ENCODE measurements around the gene LRMDA.

LRMDA gene

DNA sequence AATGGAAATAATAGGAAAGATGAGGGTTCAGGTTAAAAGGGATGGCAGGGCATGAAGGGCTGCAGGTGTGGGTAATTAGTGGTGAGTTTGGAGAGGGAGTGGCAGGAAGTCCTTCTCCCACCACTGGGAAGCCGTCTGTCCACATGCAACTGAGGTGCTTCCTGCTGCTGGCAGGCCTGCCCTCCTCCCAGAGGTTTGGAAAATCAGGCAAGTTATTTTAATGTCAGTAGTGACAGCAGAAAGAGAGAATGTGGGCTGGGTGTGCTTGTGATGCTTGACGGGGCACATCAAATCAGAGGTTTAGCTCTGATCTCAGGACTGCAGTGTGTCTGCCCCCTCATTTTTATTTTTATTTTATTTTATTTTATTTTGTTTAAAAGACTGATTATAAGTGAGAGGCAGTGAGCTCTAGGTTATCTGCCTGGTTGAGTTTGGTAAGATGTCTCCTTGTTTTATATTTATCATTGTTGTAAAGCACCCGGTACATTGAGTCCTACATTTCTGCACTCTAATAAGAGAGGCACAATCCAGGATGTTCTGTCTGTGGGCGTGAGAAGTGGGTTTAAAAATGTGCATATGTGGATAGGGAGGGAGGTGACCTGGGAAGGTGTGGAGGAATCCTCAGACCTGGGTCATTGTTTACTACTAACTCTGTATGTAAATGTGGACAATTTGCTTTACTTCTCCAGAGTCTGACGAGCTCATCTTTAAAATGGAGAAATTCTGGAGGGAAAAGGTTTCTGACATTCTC is 504.4 kb downstream of the LRMDA start:
- H3K4me3 ChIP-seq (ENCODE audit: low read depth, low read length): no peak overlapping the region

DNA sequence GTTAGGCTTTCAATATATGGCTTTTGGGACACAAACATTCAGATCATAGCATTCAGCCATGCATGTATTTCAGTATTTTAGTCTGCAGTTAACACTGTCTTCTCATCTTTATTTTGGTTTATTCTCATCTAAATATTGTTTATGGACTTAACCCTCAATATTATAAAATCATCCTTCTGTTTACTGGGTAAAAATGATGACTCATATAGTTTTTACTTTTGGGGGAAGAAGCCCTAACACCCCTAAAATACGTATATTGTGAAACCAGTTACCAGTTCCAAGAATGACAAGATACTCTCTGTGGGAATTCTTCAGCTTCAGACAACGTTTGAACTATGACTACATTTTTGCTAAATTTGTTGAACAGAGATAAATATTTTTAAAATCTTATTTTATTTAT is 505.4 kb downstream of the LRMDA start:
- H3K4me3 ChIP-seq (ENCODE audit: low read depth, low read length): no peak overlapping the region

DNA sequence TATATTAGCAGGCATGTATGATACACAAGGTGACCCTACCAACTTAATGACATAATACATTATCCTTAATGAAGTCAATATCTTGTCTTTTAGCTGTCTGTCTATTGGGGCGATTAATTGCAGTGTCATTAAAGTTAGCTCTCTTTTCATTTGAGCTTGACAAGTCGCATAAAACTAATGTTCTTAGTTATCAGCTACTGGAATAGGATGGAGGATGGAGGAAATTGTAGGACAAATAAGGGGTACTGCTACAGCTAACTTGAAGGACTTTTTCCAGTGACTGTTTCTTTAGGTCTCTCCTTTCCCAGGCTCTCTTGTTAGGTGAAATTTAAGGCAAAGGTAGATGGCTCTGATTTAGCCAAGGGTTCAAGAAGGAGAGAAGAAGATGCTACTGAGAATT is 506.4 kb downstream of the LRMDA start:
- H3K4me3 ChIP-seq (ENCODE audit: low read depth, low read length): no peak overlapping the region

DNA sequence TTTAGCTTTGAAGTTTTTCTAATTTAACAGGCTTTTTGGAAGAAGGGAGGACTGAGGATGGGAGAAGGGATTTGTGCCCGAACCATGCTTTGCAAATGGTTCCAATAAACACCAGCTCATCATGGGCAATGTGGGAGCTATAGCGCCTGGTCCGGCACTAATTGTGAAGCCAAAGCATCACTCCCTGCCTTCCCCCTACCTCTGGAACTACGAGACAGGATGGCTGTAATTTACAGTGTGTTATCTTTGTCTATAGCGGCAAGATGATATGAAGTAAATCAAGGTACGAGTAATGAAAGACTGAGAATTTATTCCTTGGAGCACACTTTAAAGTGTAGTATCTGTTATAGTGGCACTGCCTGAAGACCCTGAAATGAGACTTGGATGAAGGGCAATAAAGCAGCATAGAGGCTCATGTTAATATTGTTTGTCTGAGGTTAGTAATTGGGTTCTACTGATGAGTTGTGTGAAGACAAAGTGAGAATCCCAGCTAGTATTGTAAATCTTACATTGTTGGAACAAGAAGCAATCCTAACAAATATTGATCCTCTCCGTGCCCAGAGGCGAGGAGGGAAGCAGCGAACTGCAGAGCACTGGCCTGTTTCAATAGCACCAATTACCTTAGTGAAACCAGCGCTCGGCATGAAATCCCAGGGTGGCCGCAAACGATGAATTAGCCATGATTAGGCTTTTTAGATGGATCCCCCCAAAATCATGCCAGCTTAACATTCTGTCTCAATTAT is 507.1 kb downstream of the LRMDA start:
- H3K4me3 ChIP-seq (ENCODE audit: low read depth, low read length): no peak overlapping the region

DNA sequence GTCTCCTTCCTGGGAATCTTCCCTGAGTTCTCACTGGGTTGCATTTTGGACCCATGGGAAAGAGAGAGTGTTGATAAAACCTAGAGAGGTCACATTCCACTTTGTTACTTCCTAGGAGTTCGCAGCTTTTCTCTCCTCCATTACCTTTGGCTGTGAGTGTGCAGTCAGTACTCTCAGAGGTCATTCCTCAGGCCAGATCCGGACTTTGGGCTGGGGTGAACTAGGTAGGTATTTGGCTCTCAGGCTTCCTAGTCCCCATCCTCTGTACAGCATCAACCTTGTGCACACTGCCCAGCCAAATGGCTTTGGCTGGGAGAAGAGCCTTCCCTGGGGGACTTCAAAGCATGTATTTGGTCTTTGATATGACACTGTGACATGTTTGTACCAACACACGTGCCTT is 508.1 kb downstream of the LRMDA start:
- H3K4me3 ChIP-seq (ENCODE audit: low read depth, low read length): no peak overlapping the region

GRCh38 chr10:75940742-75941141 is 509.3 kb downstream of the LRMDA start:
- no peak overlapping the region for H3K4me3 ChIP-seq (ENCODE audit: low read depth, low read length)

GRCh38 chr10:75941223-75941801 is 509.9 kb downstream of the LRMDA start:
- no peak overlapping the region for H3K4me3 ChIP-seq (ENCODE audit: low read depth, low read length)

- no peak overlapping the region for H3K4me3 ChIP-seq (ENCODE audit: low read depth, low read length)
Observed at GRCh38 chr10:75944061-75944460, 512.6 kb downstream of the LRMDA start.

DNA sequence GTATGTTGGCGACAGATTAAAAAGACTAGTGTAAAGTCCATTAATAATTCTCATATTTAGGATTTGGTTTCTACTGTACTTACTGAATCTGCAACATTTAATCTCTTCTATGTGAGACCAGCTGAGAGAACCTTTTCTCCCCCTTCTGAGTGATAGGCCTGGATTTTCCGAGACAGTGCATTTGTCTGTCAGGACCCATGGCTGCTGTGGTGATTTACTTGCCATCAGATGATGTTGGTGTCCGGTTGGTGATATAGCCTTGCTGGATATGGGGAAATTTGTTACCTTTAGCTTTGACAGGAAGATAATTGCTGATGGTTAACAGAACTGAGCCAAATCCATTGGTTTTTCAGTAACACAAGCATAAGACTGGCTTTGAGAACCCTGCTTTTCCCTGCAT is 517.2 kb downstream of the LRMDA start:
- no peak overlapping the region for H3K4me3 ChIP-seq (ENCODE audit: low read depth, low read length)

DNA sequence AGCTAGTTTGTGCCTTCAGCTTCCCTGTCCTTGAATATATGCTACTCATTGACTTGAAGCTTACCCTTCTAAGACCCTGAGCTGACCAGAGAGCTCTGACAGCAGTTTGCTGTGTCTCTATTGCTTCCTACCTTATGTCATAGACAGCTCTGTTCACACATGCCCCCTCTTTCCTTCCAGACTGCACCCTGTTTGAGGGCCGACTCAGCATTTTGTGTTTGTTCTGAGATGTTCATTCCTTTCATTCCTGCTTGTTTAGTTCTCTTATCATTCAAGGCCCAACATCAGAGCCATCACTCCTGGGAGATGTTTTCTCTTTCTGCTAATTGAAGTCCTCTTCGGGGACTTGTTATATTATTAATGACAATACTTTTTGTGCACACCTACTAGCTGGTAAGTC is 518.9 kb downstream of the LRMDA start:
- H3K4me3 ChIP-seq (ENCODE audit: low read depth, low read length): no peak overlapping the region

- no peak overlapping the region for H3K4me3 ChIP-seq (ENCODE audit: low read depth, low read length)
Observed at GRCh38 chr10:75950997-75951589, 519.7 kb downstream of the LRMDA start.

DNA sequence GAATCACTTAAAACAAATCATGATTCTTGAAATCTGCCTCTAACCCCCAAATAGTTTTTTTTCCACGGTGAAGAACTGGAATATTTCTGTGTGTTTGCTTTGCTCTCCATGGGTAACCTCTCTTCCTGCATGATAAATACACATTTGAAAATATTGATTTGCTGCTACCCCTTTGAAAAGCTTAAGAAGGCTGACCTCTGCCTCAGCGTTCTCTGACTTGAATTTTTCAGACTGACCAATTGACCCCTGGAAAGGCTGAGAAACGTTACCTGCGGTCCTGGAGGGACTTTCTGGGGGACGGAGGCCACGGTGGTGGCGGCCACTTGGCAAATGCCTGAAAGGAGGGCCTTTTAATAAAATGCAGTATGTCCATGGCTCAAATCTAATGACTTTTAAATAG is 520.2 kb downstream of the LRMDA start:
- no peak overlapping the region for H3K4me3 ChIP-seq (ENCODE audit: low read depth, low read length)

- H3K4me3 ChIP-seq (ENCODE audit: low read depth, low read length): no peak overlapping the region
Observed at GRCh38 chr10:75952093-75952492, 520.7 kb downstream of the LRMDA start.

- no peak overlapping the region for H3K4me3 ChIP-seq (ENCODE audit: low read depth, low read length)
Observed at GRCh38 chr10:75954486-75954885, 523.1 kb downstream of the LRMDA start.

- H3K4me3 ChIP-seq (ENCODE audit: low read depth, low read length): no peak overlapping the region
Observed at GRCh38 chr10:75955973-75956502, 524.6 kb downstream of the LRMDA start.

DNA sequence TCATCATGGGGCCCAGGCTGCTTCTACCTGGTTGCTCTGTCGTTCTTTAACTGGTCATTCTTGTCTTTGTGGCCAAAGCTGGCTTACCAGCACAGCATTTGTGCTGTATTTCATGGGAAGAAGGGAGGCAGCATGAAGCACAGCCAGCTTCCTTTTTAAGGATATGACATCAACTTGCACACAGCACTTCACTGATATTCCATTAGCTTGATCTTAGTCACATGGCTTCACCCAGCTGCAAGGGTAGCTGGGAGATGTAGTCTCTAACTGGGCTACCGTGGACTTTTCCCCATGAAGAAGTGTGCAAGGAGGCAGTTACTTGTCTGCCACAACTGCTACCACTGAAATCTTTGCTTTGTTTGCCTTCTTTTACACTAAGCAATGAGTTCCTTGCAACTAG is 525.2 kb downstream of the LRMDA start:
- H3K4me3 ChIP-seq (ENCODE audit: low read depth, low read length): no peak overlapping the region

DNA sequence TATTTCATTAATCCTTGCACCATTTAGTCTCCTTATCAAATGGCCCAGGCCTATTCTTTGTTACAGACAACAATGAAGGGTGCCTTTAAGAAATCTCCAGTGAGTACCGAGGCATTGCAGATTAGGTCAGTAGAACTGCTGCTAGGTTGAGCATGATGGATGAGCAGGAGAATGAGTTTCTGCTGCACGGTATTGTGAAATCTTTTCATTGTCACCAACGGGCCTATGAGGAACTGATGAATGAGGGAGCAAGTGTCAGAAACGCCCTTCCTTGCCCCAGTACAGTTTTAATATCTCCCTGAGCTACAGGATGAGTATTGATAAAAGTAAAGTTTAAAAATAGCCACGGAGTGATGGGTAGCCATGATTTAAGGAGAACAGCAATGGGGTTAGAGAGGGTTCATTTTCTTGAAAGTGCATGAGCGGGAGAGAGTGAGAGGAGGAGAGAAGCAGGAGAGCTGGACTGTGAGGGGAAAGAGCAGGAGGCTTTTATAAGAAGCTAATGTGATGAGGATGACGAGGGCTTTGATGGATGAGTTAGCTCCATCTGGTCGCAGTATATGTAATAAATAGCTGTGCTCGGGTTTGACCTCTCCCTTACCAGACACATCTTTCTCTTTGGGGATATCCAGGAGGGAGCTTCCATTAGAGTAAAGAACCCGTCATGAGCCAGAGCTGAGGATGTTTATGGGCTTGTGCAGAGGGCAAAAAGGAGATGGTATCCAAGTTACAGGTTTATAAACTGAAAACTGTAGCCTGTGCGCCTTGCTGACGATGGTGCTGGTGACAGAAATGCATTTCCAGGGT is 526.1 kb downstream of the LRMDA start:
- no peak overlapping the region for H3K4me3 ChIP-seq (ENCODE audit: low read depth, low read length)

DNA sequence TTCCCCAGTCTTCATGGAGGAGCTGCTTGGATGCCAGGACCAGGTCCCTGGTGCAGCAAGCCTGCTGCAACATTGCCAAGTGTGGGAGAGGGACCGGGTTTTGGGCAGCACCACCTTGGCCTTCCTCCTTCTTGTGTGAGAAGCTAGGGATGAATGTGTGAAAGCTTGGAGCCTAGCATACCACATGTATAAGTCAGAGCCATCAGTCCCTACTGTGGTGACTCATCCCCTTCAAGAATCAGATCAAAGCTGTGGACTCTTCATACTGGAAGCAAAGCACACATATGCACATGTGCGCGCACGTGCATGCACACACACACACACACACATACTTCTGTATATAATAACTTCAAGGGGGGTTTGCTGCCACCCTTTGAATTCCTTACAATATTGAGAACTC is 527.8 kb downstream of the LRMDA start:
- no peak overlapping the region for H3K4me3 ChIP-seq (ENCODE audit: low read depth, low read length)

DNA sequence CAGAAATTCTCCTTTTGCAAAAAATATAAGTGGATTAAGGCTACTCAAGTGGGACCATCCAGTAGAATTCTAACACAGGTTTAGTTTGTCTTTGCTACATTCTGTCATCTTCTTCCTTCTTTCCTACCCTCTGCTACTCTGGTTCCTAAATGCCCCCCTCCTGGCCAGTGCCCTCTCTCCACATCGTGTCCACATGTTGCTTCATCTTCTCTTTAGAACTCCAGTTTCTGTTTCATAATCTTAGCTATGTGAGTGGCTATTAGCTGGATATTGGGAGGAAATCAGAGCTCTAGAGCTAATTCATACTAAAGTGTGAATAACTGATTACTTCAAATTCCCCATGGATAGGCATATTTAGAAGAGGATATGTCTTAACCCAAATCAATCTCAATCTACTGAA is 528.5 kb downstream of the LRMDA start:
- H3K4me3 ChIP-seq (ENCODE audit: low read depth, low read length): no peak overlapping the region

DNA sequence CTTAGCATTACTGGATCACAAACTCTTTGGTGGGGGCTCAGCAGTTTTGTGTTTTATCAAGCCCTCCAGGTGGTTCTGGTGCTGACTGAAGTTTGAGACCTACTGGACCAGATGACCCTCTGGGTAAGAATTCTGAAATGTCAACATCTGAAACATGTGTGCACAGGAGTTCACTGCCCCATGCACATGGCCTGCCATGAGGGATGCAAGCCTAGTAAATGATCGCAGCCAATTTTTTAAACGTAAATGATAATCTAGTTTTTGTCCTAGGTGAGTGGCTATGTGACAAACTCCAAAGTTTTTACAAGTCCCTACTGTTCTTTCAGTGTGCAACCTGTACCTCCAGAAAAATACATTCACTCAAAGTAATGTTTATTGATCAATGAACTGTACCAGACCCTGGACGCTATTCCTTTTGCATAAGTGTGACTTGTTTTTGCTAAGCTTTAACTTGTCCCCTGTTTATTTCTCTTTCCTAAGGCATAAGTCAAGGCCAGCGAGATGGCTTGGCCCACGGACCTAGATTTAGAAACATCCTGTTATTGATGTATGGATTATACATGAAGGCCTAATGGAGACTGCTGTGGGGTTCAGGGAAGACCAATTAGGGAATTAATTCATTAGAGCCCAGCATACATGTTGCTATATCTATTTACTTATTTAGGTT is 531.1 kb downstream of the LRMDA start:
- no peak overlapping the region for H3K4me3 ChIP-seq (ENCODE audit: low read depth, low read length)
